AG04450 (cell line): ENCODE results near the gene OOEP. TPM values are rescaled to one million over a fixed set of nuclear protein-coding genes. Genes with fewer than 3 reads are reported as not detected.

Experiments used
- CTCF ChIA-PET: fragments of 300-600, 350-600 bp; formaldehyde crosslinking; extraction: SDS; loops from one replicate; lab custom pipeline; 2022; ENCODE audit warnings: antibody characterized with exemption, inconsistent platforms; lab: Charles Lee
- POLR2A ChIA-PET: fragments of 350-600 bp; formaldehyde crosslinking; extraction: SDS; loops from one replicate; lab custom pipeline; 2021; ENCODE audit warnings: antibody characterized with exemption, inconsistent platforms; lab: Yijun Ruan, JAX
- DNase-seq: peaks from one replicate; pipeline ENCODE4 v3.0.0-alpha.2; 2011; ENCODE audit warnings: low read depth, low spot score
- H3K27ac ChIP-seq: one replicate; pipeline ENCODE4 v1.5.1; 2012; ENCODE audit warnings: low read depth, low read length, control low read depth
- H3K27me3 ChIP-seq: one replicate; pipeline ENCODE4 v1.6.0; 2012; ENCODE audit warnings: low read length; ENCODE audit not compliant: control insufficient read depth, insufficient read depth
- H3K4me3 ChIP-seq: 2 replicates; pipeline ENCODE4 v1.5.1; 2011; ENCODE audit warnings: mild to moderate bottlenecking, low read depth, low read length, control low read depth
- H3K9me3 ChIP-seq: 2 replicates; pipeline ENCODE4 v1.5.1; 2012; ENCODE audit warnings: low read length; ENCODE audit not compliant: control insufficient read depth, insufficient read depth
- CTCF ChIP-seq: IDR thresholded peaks from 2 replicates; pipeline ENCODE4 v1.5.1; 2011; ENCODE audit warnings: low read depth, low read length, control low read depth, inconsistent platforms
- polyA plus RNA-seq: library from polyadenylated mRNA; depleted of rRNA; stranded (reverse); fragments of >200 nt; gene quantifications from 2 replicates; pipeline ENCODE4 v1.2.3, GENCODE V29; 2011

Gene OOEP
- polyA plus RNA-seq, 1 experiment: not detected

GRCh38 chr6:73348550-73349204, 21.0 kb downstream of the OOEP start:
- peaks cover 31% of the 10 kb centered on the region for H3K27me3 ChIP-seq
- H3K4me3 ChIP-seq: no peak overlapping the region
- DNase-seq: no peak
- no peak overlapping the region for H3K27ac ChIP-seq
- POLR2A ChIA-PET: no interaction called here
- no peak for TF ChIP-seq CTCF
- CTCF ChIA-PET: interaction anchor here (1.0 kb wide), 1 partner anchor 22 kb away, joined by 4 read pairs; no protein-coding TSS in a partner anchor
- H3K9me3 ChIP-seq: peaks cover 5% of the 10 kb centered on the region; the same call in 1 of the 2 replicates

DNA sequence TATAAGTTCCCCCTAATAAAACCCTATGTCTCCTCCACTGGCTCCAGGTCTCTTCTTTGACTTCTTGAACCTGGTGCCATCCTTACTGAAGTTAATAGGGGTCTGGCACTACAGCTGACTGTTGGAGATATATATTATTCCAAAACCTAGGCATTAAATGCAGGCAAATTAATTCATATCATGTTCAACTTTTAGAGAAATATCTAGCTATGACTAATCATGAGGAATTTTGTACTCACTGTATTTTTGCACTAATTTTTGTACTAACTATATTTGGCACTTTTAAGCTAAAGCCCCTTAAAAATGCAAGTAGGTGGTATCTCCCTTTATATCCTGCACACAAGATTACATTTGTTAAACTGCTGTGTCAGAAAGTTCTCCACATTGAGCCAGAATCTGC, 26.5 kb downstream of the OOEP start:
- Histone ChIP-seq H3K4me3 (no peak overlapping the region), H3K27me3 (peaks cover 5% of the 10 kb centered on the region), H3K27ac (no peak overlapping the region), H3K9me3 (peaks cover 1% of the 10 kb centered on the region; the same call in 1 of the 2 replicates)
- POLR2A ChIA-PET: no interaction called here
- TF ChIP-seq CTCF: no peak
- CTCF ChIA-PET: interaction anchor here (1.1 to 1.5 kb wide), 2 partner anchors 12 to 15 kb away, joined by 3 to 5 read pairs; no protein-coding TSS in a partner anchor
- no peak for DNase-seq

DNA sequence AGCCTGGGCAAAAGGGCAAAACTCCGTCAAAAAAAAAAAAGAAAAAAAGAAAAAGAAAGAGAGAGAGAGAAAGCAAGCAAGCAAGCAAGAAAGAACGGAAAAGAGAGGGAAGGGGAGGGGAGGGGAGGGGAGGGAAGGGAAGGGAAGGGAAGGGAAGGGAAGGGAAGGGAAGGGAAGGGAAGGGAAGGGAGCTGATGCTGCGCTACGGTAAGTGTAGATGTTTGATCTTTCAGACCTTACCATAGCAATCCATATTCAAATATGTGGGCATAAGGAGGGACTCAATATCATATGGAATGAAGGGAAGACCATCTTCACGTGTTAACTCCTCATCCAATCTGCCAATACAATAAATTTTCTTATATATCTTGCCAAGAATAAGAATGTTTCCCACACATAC, 27.5 kb downstream of the OOEP start:
- POLR2A ChIA-PET: no interaction called here
- H3K27me3 ChIP-seq: peaks cover 4% of the 10 kb centered on the region
- H3K4me3 ChIP-seq: no peak overlapping the region
- CTCF ChIA-PET: no interaction called here
- TF ChIP-seq CTCF: no peak
- no peak overlapping the region for H3K27ac ChIP-seq
- H3K9me3 ChIP-seq: no peaks in the 10 kb centered on the region
- no peak for DNase-seq

DNA sequence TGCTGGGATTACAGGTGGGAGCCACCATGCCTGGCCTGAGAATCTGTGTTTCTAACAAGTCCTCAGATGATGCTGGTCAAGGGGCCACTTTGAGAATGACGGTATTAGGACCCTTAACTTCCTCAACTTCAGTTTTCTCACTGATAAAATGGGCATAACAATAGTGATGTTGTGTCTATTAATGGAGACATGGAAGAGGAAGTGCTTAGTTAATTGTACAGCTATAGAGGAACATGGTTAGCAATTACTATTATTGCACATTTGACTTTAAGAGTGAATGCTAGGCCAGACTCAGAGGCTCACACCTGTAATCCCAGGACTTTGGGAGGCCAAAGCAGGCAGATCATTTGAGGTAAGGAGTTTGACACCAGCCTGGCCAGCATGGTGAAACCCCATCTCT, 28.4 kb downstream of the OOEP start:
- CTCF ChIA-PET: no interaction called here
- DNase-seq: no peak
- POLR2A ChIA-PET: no interaction called here
- TF ChIP-seq CTCF: no peak
- no peak overlapping the region for H3K4me3 ChIP-seq
- no peaks in the 10 kb centered on the region for H3K9me3 ChIP-seq
- H3K27ac ChIP-seq: no peak overlapping the region
- peaks cover 4% of the 10 kb centered on the region for H3K27me3 ChIP-seq

- no peak for DNase-seq
- no peaks in the 10 kb centered on the region for H3K9me3 ChIP-seq
- H3K4me3 ChIP-seq: no peak overlapping the region
- H3K27me3 ChIP-seq: peaks cover 4% of the 10 kb centered on the region
- CTCF ChIA-PET: no interaction called here
- no peak overlapping the region for H3K27ac ChIP-seq
- POLR2A ChIA-PET: no interaction called here
- no peak for TF ChIP-seq CTCF
Measured at GRCh38 chr6:73340048-73340447, 29.6 kb downstream of the OOEP start.
